Neural cell (in vitro differentiated cells): ENCODE results near the gene GPC5.

Experiments
- EP300 ChIP-seq: fragments of 450-650 bp; conservative IDR thresholded peaks from 2 replicates; pipeline ENCODE4 v1.6.1; 2014; ENCODE audit warnings: antibody characterized with exemption, mild to moderate bottlenecking, moderate library complexity; ENCODE audit not compliant: poor library complexity, severe bottlenecking
- POLR2AphosphoS5 ChIP-seq: IDR thresholded peaks from 2 replicates; pipeline ENCODE4 v1.6.1; 2012
- TAF1 ChIP-seq: IDR thresholded peaks from 2 replicates; pipeline ENCODE4 v1.6.1; 2012; ENCODE audit warnings: low read depth

DNA sequence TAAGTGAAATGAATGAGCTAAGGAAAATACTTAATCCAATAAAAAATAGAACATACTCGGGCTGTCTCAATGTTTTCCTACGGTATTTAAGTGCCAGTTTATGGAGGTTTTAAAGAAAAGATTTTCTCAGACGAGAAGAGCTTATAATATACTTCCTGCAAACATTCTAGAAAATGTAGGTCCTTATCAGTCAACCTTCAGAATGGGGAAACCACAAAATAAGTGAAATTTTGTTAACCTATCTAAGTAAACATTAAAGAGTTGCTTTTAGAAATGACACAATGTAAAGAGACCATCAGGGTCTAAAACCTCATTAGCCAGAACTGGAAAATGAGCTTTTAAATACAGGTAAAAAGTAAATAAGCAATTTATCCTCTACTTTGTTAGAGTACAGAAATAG, 38.8 kb upstream of the GPC5 start:
- TF ChIP-seq TAF1 (no peak), EP300 (no peak), POLR2AphosphoS5 (no peak)
